GM21423 (cell line): Measurements from ENCODE around the gene FOS.
A peak's percentile ranks its signal among the peaks of the same experiment; 100 is the strongest.
"Not testable (repeated sequence)": the region's sequence is repeated elsewhere in the genome, so short reads cannot be mapped to it uniquely, and the experiment has no call there.

Experiments used
- ATAC-seq: cut with Tn5 transposase; IDR thresholded peaks from one replicate; pipeline ENCODE4 v1.9.1; 2021; ENCODE audit warnings: mild to moderate bottlenecking, moderate library complexity; ENCODE audit not compliant: unreplicated experiment

The FOS gene

GRCh38 chr14:75278422-75279152, at the start of gene FOS:
Gene FOS (plus strand): TSS chr14:75278828. CDS start chr14:75278983, 155 bp downstream.
- ATAC-seq, result peak; percentile 69

- ATAC-seq, result no peak
Measured at GRCh38 chr14:75229661-75230139, 48.9 kb upstream of the FOS start.

DNA sequence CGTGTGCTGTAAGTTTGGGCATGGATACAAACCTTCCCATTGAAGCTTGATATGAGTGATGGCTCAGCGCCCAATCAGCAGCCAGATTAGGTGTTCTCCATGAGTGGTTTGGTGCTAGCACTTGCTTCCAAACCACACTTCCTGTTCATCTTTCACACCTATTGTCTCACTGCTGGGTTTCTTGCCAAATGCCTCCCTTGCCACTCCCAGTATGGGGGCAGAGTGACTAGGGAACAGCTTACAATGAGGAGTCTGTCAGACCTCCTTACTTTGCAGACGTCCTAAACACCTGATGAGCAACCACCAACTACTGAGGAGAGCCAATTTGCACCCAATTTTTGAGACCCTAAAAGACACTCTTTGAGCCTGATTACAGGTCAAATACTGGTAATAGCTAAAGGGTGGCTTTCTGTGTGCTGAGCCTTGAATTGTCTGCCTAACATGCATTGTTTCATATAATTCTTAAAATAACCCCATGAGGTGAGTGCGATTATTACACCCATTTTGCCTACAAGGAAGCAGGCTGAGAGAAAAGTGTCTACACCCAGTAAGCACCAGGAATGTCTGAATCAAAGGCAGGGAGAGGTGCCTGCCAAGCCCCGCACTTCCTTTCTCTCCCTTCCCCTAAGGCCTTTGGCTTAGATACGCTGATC, 48.4 kb upstream of the FOS start:
- ATAC-seq, result peak; percentile 54

DNA sequence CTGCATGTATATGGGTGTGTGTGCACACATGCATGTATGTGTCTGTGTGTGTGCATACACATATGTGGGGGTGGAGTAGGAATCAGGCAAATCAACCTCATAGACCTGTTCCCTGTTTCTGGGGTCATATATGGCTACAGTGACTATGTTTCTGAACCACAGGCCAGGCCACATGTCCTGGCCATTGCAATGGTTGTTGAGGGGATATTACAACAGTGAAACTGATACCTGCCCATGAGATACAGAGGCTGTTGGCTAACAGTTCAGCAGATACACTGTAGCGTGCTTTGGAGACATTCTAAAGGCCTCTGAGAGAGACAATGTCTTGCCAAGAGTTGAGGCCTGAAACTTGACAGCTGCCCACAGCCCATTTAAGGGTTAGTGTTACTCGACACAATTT, 47.3 kb upstream of the FOS start:
- no peak for ATAC-seq

DNA sequence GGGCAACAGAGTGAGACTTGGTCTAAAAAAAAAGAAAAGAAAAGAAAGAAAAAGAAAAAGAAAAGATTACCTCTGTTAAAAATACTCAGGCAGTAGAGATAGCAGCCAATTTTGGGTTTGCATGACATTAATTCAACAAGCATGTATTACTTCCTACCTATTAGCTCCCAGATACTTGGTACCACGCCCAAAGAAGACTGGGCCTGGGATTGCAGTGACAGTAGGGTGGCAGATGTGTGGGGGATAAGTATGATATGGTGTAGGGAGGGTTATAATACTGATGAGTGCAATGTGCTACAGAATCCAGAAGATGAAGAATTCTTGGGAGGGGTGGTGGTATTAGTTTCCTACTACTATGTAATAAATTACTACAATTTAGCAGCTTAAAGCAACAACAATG, 46.4 kb upstream of the FOS start:
- no peak for ATAC-seq

DNA sequence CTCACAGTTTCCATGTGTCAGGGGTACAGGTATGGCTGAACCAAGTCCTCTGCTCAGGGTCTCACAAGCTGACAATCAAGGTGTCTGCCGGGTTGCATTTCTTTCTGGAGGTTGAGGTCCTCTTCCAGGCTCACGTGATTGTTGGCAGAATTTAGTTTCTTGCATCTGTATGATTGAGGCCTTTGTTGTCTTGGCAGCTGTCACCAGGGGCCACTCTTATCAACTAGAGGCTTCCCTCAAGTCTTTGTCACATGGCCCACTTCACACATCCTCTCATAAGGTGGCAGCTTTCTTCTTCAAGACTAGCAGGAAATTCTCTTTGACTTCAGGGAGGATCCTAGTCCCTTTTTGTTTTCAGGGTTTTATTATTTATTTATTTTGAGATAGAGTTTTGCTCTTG, 46.0 kb upstream of the FOS start:
- no peak for ATAC-seq

- ATAC-seq, result no peak
Measured at GRCh38 chr14:75234173-75235115, 44.2 kb upstream of the FOS start.

DNA sequence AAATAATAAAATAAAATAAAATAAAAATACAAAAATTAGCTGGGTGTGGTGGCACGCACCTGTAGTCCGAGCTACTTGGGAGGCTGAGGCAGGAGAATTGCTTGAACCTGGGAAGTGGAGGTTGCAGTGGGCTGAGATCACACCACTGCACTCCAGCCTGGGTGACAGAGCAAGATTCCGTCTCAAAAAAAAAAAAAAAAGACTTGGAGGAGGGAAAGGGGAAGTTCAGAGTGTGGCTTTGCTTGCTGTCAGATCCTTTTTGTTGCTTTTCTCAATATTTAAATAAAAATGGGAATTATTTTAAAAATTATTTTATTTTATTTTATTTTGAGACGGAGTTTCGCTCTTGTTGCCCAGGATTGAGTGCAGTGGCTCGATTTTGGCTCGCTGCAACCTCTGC, 43.4 kb upstream of the FOS start:
- ATAC-seq, result not testable (repeated sequence)

DNA sequence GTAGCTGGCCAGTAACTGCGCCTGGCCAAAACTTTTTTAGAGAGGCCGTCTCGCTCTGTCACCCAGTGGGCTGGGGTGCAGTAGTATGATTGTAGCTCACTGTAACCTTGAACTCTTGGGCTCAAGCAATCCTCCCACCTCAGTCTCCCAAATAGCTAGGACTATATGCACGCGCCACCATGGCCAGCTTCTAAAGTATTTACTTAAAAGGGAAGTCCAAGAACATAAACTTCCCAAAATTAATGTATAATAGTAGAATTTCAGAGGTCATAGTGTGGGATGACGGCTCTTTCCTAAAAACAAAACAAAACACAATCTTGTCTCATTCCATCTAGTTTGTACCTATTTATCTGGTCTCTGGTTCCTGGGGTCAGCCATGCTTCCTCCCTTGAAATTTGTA, 42.2 kb upstream of the FOS start:
- no peak for ATAC-seq

DNA sequence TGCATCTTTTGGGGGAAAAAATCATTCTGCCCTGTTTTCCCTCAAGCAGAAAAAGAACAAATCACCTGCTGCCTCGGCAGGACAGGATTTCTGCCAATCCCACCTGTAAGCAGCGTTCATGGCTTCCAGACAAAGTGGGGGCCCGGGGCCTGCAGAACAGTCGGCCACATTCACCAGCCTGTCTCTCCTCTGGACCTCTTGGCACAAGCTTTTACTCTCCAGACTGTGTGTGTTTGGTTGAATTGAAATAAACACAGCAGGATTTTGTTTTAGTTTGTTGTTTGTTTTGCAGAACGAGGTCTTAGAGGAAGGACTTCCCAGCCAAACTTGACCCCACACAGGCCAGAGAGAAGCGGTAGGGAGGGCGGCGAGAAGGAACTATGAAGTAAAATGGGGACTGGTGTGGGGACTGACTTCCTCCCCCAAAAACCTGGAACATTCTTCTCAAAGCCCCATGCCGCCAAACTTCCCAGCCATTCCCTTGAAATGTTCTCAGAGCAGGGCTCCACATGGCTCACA, 41.7 kb upstream of the FOS start:
- no peak for ATAC-seq

- ATAC-seq, result no peak
Measured at GRCh38 chr14:75238756-75239455, 39.7 kb upstream of the FOS start.

GRCh38 chr14:75240781-75241180, 37.8 kb upstream of the FOS start:
- ATAC-seq, result no peak

- no peak for ATAC-seq
Measured at GRCh38 chr14:75242546-75243273, 35.9 kb upstream of the FOS start.

DNA sequence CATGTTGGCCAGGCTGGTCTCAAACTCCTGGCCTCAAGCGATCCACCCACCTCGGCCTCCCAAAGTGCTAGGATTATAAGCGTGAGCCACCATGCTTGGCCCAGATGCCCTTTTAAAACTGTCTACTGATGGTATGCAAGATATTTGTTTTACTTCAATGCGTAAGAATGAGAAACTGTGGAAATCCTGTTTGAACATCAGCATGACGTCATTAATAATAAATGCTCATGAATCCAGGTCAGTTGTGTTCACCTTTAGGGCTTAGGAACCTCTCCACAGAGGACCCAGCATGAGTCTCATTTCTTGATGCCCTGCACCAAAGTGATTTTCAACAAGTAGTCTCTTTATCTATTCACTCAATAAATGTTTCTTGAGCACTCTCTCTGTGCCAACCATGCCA, 34.5 kb upstream of the FOS start:
- ATAC-seq, result no peak

DNA sequence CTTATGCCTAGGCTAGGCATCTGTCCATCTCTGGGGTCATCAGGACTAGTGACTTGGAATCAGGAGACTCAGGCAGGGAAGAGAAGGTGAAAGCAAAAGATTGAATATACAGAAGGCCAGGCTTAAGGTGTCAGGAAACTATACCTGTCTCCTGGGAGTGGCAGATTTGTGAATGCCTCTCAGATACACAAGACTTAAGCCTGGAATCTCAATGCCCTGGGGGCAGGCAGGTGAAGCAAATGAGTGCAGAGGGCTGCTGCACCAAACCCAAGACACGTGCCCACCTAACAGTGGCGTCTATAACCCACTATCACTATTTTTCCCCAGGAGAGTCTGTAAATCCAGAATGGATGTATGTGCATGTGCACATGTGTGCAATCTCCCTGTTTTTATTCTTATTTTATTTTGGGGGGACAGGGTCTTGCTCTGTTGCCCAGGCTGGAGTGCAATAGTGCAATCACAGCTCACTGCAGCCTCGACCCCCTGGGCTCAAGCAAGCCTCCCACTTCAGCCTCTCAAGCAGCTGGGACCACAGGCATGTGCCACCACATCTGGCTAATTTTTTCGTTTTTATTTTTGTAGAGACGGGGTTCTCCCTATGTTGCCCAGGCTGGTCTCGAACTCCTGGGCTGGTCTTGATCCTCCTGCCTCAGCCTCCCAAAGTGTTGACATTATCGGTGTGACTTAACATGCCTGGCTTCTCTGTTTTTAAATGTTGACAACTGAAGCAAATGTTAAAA, 31.9 kb upstream of the FOS start:
- no peak for ATAC-seq

- no peak for ATAC-seq
Measured at GRCh38 chr14:75247286-75247922, 31.2 kb upstream of the FOS start.

DNA sequence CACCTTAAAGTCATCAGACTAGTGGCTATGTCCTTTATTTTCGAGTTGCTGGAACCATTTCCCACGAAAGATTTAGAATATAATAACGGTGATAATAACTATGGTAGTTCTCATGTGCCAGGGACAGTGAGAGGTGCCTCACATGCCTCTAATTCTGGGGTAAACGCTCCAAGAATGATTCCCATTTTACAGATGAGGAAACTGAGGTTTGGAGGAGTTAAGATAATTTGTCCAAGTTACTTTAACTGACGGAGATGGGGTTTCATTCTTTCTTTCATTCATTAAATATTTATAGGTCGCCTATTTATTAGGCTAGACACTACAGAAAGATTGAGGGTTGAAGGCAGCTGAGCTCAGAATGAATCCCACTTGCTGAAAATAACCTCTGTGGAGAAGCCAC, 30.7 kb upstream of the FOS start:
- ATAC-seq, result no peak

DNA sequence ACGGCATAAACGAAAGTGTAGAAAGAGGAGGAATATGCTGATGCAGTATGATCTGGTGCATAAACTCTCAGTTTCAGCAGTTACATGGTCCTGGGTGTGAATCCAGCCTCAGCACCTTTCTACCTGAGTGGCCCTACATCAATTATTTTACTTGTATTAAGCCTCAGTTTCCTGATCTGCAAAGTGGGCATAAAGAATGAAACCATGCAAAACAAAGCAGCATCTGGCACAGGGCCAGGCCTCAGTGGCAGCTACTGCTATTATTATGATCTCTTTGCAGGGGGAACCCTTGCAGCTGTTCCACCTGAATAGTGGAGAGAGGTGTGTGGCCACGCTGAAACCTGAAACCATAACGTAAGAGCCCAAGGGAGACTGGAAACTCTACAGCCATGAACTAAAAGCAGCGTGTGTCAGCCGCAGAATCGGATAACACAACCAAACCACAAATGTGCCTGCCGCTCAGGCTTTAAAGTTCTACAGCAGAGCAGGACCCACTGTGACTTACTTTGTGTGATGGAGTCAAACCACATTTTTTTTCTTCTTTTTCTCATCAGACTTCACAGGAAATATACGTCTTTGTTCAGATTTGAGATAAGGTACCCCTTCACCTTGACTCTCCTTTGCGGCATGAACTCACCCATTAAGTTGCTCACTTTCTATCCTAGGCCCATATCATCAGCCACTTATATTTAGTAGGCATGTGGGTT, 29.2 kb upstream of the FOS start:
- ATAC-seq, result peak; percentile 85
